Stimulated activated CD4-positive, alpha-beta T cell treated with anti-CD3 and anti-CD28 coated beads, TNF-alpha, amount 100 ng/mL, for 4 hours (primary cell): ENCODE results near the gene TUBB8B.
"Not testable (repeated sequence)": the region's sequence is repeated elsewhere in the genome, so short reads cannot be mapped to it uniquely, and the experiment has no call there.

Experiments used
- DNase-seq, 3 experiments: peaks; one replicate each; pipeline ENCODE4 v3.0.0-alpha.2; 2020; ENCODE audit warnings: low read depth in 3 of 3

Gene TUBB8B

DNA sequence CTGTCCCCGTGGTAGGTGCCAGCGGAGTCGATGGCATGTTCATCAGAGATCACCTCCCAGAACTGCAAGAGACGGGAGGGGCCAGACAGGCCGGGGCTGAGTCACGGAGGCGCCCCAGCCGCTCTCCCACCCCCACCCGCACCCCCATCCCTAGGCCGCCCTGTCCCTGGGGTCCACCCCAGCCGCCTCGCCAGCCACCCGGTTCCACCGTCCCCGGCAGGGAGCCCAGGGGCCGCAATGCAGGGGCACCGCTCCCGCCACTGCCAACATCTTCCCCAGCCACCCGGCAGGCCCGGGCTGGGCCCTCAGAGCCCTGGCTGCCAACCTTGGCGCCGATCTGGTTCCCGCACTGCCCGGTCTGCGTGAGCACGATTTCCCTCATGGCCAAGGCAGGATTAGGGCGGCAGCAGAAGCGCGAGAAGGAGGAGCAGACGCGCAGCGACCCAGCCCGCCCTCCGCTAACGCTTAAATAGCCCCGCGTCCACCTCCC is at the start of gene TUBB8B:
Gene TUBB8B (minus strand): TSS at position 440 of the 490 bp plus-strand sequence. CDS start 58 bp downstream, at position 382.
- DNase-seq = not testable (repeated sequence)

DNA sequence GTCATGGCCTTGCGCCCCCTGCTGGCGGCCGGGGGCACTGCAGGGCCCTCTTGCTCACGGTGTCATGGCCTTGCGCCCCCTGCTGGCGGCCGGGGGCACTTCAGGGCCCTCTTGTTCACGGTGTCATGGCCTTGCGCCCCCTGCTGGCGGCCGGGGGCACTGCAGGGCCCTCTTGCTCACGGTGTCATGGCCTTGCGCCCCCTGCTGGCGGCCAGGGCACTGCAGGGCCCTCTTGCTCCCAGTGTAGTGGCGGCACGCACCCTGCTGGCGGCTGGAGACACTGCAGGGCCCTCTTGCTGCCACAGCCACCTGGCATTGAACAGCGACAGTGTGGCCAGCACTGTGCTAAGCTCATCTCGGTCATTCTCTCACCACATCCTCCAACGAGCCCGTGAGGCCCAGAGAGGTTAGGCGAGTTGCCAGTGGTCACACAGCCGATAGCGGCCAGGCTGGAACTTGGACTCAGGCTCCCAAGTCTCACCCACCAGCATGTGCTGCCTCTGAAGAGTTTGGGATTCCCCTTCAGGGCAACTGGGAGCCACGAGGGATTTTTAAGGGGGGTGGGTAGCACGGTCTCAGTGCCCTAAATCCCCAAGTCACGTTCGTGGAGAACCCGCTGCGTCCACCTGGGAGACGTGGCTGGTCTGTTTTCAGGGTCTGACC is 48.0 kb upstream of the TUBB8B start:
- not testable (repeated sequence) for DNase-seq

DNA sequence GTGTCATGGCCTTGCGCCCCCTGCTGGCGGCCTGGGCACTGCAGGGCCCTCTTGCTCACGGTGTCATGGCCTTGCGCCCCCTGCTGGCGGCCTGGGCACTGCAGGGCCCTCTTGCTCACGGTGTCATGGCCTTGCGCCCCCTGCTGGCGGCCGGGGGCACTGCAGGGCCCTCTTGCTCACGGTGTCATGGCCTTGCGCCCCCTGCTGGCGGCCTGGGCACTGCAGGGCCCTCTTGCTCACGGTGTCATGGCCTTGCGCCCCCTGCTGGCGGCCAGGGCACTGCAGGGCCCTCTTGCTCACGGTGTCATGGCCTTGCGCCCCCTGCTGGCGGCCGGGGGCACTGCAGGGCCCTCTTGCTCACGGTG is 47.3 kb upstream of the TUBB8B start:
- DNase-seq = not testable (repeated sequence)

DNA sequence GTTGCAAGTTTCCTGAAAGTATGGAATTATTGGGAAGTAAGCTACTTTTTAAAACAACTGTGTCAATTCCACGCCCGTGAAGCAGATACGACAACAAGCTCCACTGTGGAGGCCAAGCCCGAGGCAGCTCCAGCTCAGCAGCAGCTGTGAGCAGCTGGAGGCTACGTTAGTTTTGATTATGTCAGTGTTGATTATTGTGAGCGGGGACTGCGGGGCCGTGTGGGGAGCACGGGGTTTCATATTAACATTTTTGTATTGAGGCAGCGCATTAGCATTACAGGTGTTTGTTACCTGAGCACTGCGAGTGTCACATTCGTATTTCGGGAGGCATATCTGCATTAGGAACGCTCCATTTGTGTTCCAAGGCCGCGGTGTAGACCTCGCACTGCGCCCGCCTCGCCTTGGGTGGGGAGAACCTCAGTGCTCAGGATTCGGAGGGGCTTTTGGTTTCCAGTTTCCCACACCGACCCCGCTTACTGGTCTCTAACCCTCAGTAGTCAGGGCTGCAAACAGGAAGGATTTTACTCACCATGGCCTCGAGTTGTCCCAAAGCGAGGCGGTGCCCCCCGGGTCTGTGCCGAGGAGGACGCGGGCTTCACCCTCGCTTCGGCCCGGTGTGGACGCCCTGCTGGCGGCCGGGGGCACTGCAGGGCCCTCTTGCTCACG is 46.8 kb upstream of the TUBB8B start:
- DNase-seq = not testable (repeated sequence)

DNA sequence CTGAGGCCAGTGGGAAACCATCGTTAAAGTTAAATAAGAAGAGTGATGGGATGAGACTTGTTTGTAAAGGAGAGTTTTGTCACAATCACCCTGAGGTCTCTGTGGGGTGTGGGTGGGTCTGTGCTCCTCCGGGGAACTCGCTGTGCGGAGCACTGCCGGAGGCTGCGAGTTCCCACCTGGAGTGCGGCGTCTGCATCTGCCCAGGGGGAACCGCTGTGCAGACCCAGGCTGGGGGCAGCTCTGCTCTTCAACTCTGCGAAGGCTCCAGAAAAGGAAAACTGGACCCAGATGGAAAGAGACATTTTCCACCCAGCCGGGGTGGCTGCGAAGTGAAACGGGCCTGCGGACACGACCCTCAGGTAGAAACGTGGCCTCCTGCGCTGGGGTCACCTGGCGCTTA is 46.2 kb upstream of the TUBB8B start:
- DNase-seq = not testable (repeated sequence)

DNA sequence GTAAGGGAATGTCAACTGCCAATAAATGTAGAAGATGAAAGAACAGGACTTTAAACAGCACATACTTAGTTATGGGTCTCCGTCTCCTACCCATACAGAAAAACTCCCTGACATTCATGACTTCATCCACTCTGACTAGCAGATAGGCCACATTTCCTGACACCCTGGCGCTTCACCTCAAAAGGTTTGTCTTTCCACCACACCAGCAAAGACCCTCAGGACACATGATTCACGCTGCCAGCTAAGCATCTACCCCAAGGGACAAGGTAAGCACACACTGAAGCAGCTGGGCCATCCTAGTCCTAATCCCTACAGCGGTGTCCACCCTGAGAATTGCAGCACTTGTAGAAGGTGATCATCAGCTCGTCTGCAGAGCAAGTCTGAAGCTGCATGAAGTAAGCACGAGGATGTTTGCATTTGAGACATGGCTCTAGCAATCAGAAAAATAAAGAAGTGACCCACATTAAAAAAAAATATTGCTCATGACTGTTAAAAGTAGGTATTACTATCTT is 44.5 kb upstream of the TUBB8B start:
- DNase-seq = not testable (repeated sequence)

DNA sequence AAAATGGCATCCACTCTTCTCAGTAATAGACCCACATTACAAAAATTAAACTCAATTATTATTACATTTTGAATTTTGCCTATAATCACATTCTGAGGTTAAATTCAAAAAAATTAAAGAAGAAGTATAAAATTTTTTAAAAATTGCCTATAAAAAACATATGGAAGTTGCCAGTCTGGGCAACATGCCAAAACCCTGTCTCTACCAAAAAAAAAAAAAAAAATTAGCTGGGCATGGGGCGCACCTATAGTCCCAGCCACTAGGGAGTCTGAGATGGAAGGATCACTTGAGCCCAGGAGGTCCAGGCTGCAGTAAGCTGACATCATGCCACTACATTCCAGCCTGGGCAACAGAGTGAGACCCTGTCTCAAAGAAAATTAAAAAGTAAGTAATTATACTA is 42.1 kb upstream of the TUBB8B start:
- DNase-seq = not testable (repeated sequence)

DNA sequence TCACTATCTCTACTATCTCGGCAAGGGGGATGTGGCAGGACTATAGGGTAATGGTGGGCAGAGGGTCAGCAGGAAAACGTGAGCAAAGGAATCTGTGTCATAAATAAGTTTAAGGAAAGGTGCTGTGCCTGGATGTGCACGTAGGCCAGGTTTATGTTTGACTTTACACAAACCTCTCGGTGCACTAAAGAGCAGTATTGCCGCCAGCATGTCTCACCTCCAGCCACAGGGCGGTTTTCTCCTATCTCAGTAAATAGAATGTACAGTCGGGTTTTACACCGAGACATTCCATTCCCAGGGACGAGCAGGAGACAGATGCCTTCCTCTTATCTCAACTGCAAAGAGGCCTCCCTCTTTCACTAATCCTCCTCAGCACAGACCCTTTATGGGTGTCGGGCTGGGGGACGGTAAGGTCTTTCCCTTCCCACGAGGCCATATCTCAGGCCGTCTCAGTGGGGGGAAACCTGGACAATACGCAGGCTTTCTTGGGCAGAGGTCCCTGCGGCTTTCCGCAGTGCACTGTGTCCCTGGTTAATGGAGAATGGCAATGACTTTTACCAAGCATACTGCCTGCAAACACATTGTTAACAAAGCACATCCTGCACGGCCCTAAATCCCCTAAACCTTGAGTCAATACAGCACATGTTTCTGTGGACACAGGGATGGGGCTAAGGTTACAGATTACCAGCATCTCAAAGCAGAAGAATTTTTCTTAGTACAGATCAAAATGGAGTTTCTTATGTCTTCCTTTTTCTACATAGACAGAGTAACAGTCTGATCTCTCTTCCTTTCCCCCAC is 41.2 kb upstream of the TUBB8B start:
- DNase-seq = not testable (repeated sequence)

DNA sequence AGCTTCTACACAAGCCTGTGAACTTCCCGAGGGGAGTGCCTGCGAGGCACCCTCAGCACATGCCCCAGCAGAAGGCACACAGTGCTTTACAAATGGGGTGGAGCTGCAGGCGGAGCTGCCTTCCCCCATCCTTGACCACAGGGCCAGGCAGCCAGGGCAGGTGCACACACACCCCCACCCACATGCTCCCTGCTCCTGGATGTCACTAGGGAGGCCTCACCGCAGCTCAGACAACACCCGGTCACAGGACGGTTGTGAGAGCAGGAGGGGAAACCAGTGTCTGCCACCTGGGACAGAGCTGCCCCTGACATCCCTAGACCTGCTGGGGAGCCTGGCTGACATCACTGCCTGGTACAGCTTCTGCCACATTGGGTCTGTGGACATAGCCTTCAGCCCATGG is 39.7 kb upstream of the TUBB8B start:
- DNase-seq = not testable (repeated sequence)

DNA sequence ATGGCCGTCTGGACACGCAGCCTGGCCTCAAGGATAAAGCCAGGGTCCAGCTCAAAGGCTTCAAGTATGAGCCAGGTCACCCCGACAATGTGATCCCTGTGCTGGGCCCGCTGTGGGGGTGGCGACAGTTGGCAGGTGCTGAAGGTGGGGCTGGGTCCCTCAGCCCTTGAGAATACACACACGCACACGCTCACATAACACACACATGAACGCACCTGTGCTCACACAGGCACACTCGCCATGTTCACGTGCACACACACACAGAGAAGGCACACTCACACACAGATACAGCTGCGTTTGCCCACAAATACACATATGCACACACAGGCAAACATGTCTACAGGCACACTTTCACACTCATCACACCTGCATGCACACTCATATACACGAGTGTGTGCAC is 35.4 kb upstream of the TUBB8B start:
- not testable (repeated sequence) for DNase-seq

DNA sequence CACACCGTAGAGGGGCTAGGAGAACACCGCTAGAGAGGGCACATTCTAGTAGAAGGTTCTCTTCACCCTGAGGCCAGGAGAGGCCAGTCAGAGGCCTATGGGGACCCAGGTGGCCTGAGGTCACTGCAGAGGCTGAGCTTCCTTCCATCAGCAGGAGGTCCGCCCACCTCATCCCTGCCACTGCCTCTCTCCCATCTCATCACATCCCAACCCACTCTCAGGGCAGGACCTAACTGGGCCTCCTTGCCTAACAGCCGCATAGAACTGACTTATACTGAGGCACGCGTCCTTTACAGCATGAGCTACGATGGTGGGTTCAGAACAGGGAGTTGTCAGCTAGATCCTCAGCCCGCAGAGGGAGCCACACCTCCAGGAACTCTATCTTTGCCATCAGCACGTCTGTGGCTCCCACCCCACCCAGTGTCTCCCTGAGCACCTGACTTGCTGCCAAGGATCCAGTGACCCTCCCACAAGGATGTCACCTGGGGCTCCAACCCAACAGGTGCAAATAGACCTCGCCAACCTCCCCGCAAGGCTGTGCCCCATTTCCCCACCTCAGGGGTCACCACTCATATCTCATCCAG is 33.3 kb upstream of the TUBB8B start:
- not testable (repeated sequence) for DNase-seq

DNA sequence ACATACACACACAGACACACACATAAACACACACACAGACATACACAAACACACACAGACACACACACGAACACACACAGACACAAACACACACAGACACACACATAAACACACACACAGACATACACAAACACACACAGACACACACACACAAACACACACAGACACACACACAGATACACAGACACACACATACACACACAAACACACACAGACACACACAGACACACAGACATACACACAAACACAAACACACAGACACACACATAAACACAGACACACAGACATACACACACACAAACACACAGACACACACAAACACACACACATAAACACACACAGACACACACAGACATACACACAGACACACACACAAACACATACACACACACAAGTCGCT is 31.5 kb upstream of the TUBB8B start:
- not testable (repeated sequence) for DNase-seq

DNA sequence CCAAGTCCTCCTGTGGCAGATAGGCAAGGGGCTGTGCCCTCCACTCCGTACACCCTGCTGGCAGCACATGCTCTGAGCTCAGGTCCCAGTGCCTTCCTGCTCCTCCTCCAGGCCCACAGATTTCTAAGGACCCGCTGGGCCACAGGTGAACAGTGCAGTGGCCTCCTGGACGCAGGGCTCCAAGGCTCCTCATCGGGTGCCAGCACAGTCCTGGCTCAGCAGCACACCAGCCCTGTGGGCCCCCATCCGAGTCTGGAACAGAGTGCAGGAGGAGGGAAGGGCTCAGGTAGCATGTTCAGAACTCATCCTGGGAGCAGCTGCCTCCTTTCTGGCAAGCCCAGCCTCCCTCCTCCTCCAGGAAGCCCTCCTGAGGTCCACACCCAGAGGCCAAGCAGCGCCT is 30.8 kb upstream of the TUBB8B start:
- DNase-seq = not testable (repeated sequence)

DNA sequence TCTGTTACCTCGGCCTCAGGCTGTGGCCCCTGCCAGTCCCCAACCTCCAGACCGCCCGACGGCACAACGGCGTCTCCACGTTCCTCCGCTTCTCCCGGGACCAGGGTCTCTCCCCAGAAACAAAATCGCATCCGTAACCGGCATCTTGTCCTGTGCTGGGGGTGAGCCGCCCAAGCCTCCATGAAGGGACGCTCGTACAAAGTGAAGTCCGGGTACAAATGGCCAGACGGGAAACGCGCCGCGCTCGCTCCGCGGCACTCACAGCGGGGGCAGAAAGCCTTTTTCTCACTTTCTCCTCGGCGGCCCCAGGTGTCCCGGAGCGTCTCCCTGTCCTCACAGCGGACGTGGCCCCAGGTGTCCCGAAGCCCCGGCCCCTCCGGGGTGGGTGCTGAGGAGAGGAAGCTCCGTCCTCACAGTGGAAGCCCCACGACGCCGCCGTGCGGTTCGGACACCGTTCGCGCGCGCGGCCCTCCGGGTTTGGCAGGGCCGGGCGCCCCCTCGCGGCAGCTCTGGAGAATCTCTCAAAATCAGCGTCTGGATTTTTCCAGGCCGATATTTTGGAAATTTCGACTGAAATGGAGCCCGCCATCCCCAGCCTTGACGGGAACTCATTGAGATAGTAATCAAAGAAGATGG is 26.2 kb upstream of the TUBB8B start:
- DNase-seq = not testable (repeated sequence)

DNA sequence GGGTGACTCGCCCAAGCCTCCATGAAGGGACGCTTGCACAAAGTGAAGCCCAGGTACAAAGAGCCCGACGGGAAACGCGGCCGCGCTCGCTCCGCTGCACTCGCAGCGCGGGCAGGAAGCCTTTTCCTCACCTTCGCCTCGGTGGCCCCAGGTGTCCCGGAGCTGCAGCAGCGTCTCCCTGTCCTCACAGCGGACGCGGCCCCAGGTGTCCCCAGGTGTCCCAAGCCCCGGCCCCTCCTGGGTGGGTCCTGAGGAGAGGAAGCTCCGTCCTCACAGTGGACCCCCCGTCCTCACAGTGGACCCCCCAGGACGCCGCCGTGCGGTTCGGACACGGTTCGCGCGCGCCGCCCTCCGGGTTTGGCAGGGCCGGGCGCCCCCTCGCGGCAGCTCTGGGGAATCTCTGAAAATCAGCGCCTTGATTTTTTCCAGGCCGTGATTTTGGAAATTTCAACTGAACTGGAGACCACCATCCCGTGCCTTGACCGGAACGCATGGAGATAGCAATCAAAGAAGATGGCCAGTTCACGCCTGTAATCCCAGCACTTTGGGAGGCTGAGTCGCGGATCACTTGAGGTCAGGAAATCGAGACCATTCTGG is 23.9 kb upstream of the TUBB8B start:
- not testable (repeated sequence) for DNase-seq

DNA sequence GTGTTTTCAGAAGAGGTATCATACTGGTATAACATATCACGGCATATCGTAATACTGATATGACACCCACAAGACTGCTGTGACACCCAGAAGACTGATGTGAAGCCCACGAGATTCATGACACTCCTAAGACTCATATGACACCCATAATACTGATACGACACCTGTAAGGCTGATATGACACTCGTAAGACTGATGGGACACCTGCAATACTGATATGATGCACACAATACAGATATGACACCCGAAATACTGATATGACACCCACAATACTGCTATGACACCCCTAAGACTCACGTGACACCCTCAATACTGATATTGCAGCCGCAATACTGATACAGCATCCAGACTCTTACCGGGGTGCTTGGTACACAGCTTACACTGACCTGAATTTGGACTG is 18.3 kb upstream of the TUBB8B start:
- DNase-seq = not testable (repeated sequence)

DNA sequence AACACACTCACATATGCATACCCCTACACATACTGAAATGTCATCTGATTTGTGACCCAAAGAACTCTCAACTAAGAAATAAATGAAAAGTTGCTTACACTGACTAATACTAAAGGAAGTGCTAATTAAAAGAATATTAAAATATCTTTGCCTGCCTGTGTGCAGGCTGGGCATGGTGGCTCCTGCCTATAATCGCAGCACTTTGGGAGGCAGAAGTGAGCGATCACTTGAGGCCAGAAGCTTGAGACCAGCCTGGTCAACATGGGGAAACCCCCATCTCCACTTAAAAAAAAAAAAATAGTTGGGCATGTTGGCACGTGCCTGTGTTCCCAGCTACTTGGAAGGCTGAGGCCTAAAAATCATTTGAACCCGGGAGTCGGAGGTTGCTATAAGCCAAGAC is 14.9 kb upstream of the TUBB8B start:
- DNase-seq = not testable (repeated sequence)

DNA sequence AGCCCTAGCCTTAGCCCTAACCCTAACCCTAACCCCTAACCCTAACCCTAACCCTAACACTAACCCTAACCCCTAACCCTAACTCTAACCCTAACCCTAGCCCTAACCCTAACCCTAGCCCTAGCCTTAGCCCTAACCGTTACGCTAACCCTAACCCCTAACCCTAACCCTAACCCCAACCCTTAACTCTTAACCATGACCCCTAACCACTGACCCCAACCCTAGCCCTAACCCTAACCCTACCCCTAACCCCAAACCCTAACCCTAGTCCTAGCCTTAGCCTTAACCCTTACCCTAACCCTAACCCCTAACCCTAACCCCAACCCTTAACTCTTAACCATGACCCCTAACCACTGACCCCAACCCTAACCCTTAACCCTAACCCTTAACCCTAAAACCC is 14.2 kb upstream of the TUBB8B start:
- not testable (repeated sequence) for DNase-seq

DNA sequence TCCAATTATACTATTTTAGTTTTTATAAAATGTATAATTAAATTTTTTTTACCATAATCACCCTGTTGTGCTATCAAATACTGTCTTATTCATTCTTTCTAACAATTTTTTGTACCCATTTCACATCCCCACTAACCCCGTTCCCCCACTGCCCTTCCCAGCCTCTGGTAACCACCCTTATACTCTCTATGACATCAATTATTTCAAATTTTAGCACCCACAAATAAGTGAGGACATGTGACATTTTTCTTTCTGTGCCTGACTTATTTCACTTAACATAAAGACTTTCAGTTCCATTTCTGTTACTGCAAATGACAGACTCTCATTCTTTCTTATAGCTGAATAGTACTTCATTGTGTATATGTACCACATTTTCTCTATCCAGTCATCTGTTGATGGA is 5.0 kb upstream of the TUBB8B start:
- DNase-seq = not testable (repeated sequence)

DNA sequence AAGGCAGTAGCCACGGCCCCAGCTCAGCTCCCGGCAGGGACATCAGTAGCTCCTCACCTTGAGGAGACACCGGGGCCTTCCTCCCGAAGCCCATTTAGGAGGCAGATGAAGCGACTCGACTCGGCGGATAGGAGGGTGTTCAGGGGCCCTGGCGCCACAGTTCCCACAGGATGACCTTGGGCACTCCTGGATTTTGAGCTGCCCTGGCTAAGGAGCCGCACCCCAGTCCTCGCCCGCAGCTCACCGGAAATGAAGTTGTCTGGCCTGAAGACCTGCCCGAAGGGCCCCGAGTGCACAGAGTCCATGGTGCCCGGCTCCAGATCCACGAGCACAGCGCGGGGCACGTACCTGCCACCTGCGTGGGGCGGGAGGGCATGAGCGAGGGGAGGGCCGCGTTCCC is 719 bp downstream of the TUBB8B start:
- DNase-seq = not testable (repeated sequence)

DNA sequence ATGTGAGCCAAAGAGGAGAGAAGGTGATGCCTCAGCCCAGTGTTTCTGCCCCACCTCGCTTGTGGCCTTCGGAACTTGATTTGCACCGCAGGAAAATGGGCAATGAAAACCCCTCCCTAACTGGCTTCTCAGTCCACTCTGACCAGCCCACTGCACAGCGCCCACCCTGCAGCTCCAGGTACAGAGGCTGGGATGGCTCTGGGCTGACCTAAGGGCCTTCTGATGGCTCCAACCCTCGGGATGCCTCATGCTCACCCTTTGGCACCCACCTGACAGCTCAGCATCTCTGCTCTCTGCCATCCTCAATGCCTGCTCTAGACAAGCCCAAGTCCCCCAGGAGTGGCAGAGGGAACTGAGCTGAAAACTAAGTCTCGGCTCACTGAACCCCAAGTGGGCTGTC is 36.2 kb downstream of the TUBB8B start:
- DNase-seq = not testable (repeated sequence)
